Small intestine (tissue), 7 donors: Measurements from ENCODE around the gene CACNA1A. TPM values are rescaled to one million over a fixed set of nuclear protein-coding genes. Genes with fewer than 3 reads are reported as not detected.

ENCODE experiments used
- DNase-seq, 2 donors: peaks; one replicate each; pipeline versions ENCODE4 v3.0.0 to v3.0.0-alpha.2; 2013
- FAIRE-seq: peaks from 2 replicates; lab custom pipeline; 2012; peaks lifted over from hg19 to GRCh38; lab: Jason Lieb, UNC
- H3K27ac ChIP-seq, 3 donors: one replicate each; pipeline ENCODE4 v1.5.1; 2013; ENCODE audit warnings: low read length in 2 of 3, mild to moderate bottlenecking in 2 of 3, control low read depth in 1 of 3, inconsistent platforms in 1 of 3, low read depth in 1 of 3, moderate library complexity in 1 of 3
- H3K27me3 ChIP-seq, 3 donors: one replicate each; pipeline ENCODE4 v1.6.1; 2013; ENCODE audit warnings: low read length in 3 of 3, inconsistent platforms in 1 of 3; ENCODE audit not compliant: control insufficient read depth in 3 of 3, insufficient read depth in 3 of 3
- H3K36me3 ChIP-seq, 3 donors: one replicate each; pipeline ENCODE4 v1.6.1; 2013; ENCODE audit warnings: low read length in 3 of 3, inconsistent platforms in 1 of 3, low read depth in 1 of 3, mild to moderate bottlenecking in 1 of 3, moderate library complexity in 1 of 3; ENCODE audit not compliant: control insufficient read depth in 3 of 3, insufficient read depth in 2 of 3
- H3K4me1 ChIP-seq, 3 donors: one replicate each; pipeline ENCODE4 v1.6.1; 2013; ENCODE audit warnings: low read length in 2 of 3, inconsistent platforms in 1 of 3, low read depth in 1 of 3, mild to moderate bottlenecking in 1 of 3, moderate library complexity in 1 of 3; ENCODE audit not compliant: control insufficient read depth in 3 of 3, insufficient read depth in 2 of 3
- H3K4me3 ChIP-seq, 3 donors: one replicate each; pipeline ENCODE4 v1.5.1; 2013; ENCODE audit warnings: low read length in 3 of 3, control low read depth in 1 of 3, inconsistent platforms in 1 of 3, low read depth in 1 of 3, mild to moderate bottlenecking in 1 of 3, moderate library complexity in 1 of 3
- H3K9me3 ChIP-seq, 2 donors: one replicate each; pipeline ENCODE4 v1.6.1; 2013; ENCODE audit warnings: low read depth in 1 of 2, low read length in 1 of 2; ENCODE audit not compliant: control insufficient read depth in 2 of 2, insufficient read depth in 1 of 2
- WGBS, 3 donors: extraction: QIAGEN DNeasy Blood & Tissue Kit; methylation state at CpG; one replicate each; pipeline ENCODE4 v1.1.7; 2013; 5-methylcytosine and 5-hydroxymethylcytosine counted together
- polyA plus RNA-seq, 4 donors: library from polyadenylated mRNA; stranded (reverse) in 3 of 4; unstranded in 1 of 4; fragments of 200-250 nt in 3 of 4; fragments of 120-200 nt in 1 of 4; gene quantifications; one replicate each; pipeline versions ENCODE4 v1.2.1 to v1.2.3, GENCODE V29; 2013
- donor health status: healthy with polysubstance abuse.
- donor health status: control.
- donor health status: control.
- donor health status: Bipolar disorder and iron deficiency.
- donor health status: healthy.

CACNA1A gene
- polyA plus RNA-seq, 4 donors = 0.27 to 8.9 (median 2.1) TPM

DNA sequence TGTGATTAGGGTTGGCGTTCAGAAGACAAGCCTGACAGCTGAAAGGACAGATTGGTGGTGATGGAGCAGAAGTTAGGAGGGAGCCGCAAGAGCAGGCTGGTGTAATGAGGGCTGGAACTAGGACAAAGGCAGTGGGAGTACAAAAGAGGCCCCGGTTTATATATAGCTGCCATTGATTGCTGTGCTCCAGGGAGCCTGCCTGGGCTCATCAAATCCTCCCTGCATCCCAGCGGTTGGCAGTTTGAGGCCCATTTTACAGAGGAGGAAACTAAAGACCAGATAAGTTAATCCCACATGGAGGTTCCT lies 123.7 kb downstream of the CACNA1A start:
- Histone ChIP-seq H3K27ac (no peak overlapping the region), H3K27me3 (no peaks in the 10 kb centered on the region), H3K4me3 (no peak overlapping the region), H3K36me3 (no peaks in the 10 kb centered on the region), H3K9me3 (no peaks in the 10 kb centered on the region), H3K4me1 (no peaks in the 10 kb centered on the region)
- no peak for DNase-seq
- 69 to 83% (median 80%) methylated on average over 4 of the region's 4 CpGs for WGBS, 3 donors
- FAIRE-seq = no peak

DNA sequence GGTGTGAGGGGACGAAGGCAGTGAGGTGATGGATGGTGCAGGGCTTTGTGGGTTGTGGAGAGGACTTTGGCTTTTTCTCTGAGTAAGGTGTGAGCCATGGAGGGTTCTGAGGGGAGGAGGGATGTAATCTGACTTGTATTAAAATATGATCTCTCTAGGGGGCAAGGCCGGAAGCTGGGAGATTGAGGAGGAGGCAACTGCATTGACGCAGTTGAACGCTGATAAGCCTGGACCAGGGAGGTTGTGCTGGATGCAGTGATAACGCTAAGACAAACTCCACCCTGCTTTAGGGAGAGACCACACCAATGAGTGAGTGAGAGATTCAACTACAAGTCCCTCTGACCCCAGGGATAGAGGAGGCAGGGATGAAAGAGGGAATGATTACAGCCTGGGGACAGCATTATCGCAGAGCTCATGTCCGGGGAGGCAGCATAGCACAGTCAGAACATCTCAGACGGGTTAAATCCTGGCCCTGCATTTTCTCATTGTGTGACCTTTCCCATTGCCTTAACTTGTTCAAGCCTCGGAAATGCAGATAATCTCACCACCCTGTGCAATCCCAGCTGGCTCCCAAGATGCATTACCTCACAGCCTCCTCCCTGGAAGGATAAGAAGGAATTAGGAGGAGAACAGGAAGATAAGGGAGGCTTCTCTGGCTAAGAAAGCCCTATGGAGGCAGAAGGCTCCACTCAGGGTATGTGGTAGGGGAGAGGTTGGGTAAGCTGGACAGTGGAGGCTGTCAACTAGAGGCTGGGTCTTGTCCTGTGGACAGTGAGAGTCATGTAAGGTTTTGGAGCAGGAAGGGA lies 124.2 kb downstream of the CACNA1A start:
- 55 to 75% (median 60%) methylated on average over 9 of the region's 9 CpGs for WGBS, 3 donors
- DNase-seq = no peak
- Histone ChIP-seq H3K36me3 (no peaks in the 10 kb centered on the region), H3K9me3 (no peaks in the 10 kb centered on the region), H3K4me1 (no peaks in the 10 kb centered on the region), H3K27me3 (no peaks in the 10 kb centered on the region), H3K27ac (no peak overlapping the region), H3K4me3 (no peak overlapping the region)
- no peak for FAIRE-seq

DNA sequence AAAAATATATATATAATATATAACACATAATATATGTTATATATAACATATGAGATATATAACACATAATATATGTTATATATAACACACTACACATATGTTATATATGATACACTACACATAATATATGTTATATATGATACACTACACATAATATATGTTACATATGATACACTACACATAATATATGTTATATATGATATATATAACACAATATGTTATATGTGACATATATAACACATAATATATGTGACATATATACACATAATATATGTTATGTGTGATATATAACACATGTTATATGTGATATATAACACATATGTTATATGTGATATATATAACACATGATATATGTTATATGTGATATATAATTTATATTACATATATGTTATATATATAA lies 129.7 kb downstream of the CACNA1A start:
- H3K4me1 ChIP-seq = no peaks in the 10 kb centered on the region
- H3K27ac ChIP-seq = no peak overlapping the region
- peaks cover 0 to 2% of the 10 kb centered on the region in 2 donors for H3K9me3 ChIP-seq
- no peaks in the 10 kb centered on the region for H3K27me3 ChIP-seq
- DNase-seq (no peak), FAIRE-seq (peak; percentile 26)
- H3K4me3 ChIP-seq = no peak overlapping the region
- no peaks in the 10 kb centered on the region for H3K36me3 ChIP-seq

DNA sequence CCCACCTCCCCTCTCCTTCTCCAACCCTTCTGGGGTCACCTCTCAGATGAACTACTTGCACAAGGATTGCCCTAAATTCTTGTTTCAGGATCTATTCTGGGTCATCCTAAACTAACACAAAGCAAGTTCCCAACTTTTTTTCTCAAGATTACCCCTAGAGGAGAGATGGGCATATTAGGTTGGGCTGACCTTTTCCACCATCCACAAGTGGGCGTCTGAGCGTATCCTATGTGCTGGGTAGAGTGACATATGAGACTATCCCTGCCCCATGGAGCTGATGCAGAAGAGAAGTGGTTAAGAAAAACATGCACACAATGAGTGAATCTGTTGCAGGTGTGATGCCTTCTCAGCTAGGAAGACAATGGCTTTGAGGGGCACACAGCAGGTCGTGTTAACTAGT lies 132.7 kb downstream of the CACNA1A start:
- Histone ChIP-seq H3K36me3 (no peaks in the 10 kb centered on the region), H3K27ac (no peak overlapping the region), H3K4me3 (no peak overlapping the region), H3K4me1 (no peaks in the 10 kb centered on the region), H3K27me3 (no peaks in the 10 kb centered on the region), H3K9me3 (peaks cover 0 to 2% of the 10 kb centered on the region in 2 donors)
- DNase-seq = no peak
- no peak for FAIRE-seq
- WGBS, 3 donors = 66 to 73% (median 72%) methylated on average over 3 of the region's 3 CpGs

DNA sequence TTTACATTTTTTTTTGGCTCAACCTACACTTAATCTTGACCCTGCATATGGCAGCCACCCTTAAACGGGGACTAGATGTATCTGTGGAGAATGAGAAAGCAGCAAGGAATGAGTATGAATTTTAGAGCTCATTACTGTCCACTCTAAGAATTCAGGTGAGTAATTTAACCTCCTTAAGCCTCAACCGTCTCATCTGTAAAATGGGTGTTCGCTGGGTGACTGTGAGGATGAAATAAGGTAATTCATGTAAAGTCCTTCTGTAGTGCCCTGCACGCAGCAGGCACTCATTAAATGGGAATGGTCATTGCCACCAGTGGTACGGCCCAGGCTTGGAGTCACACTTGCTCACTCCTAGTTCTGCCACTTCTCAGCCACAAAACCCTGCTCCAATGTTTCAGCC lies 135.3 kb downstream of the CACNA1A start:
- no peak overlapping the region for H3K4me3 ChIP-seq
- no peak for FAIRE-seq
- H3K36me3 ChIP-seq = no peaks in the 10 kb centered on the region
- WGBS, 3 donors = 86 to 93% (median 88%) methylated on average over 5 of the region's 5 CpGs
- peaks cover 0 to 2% of the 10 kb centered on the region in 2 donors for H3K9me3 ChIP-seq
- no peaks in the 10 kb centered on the region for H3K4me1 ChIP-seq
- no peak for DNase-seq
- no peaks in the 10 kb centered on the region for H3K27me3 ChIP-seq
- H3K27ac ChIP-seq = no peak overlapping the region

DNA sequence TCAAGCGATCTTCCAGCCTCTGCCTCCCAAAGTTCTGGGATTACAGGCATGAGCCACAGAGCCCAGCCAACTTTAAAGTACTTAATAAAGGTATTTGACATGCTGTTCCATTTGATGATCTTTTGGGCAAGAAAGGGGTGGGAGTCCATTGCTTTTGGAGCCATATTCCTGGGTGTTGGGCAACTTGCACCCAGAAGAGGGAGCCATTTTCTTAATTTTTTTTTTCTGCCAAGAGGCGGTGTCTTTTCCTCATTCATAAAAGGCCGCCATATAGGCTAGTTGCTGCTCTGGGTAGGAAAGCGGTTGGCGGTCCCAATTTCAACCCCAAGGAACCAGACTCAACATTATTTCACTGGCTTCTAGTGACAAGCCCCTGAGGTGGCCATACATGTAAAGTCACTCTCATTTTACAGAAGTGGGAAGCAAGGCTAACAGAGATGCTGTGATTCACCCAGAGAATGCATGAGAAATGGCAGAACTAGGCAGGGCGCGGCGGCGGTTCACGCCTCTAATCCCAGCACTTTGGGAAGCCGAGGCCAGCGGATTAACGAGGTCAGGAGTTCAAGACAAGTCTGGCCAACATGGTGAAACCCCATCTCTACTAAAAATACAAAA lies 139.6 kb downstream of the CACNA1A start:
- FAIRE-seq (no peak), DNase-seq (no peak)
- Histone ChIP-seq H3K27me3 (no peaks in the 10 kb centered on the region), H3K4me3 (no peak overlapping the region), H3K4me1 (no peaks in the 10 kb centered on the region), H3K27ac (no peak overlapping the region), H3K36me3 (no peaks in the 10 kb centered on the region), H3K9me3 (no peaks in the 10 kb centered on the region)
- 77 to 83% (median 82%) methylated on average over 13 of the region's 13 CpGs for WGBS, 3 donors

DNA sequence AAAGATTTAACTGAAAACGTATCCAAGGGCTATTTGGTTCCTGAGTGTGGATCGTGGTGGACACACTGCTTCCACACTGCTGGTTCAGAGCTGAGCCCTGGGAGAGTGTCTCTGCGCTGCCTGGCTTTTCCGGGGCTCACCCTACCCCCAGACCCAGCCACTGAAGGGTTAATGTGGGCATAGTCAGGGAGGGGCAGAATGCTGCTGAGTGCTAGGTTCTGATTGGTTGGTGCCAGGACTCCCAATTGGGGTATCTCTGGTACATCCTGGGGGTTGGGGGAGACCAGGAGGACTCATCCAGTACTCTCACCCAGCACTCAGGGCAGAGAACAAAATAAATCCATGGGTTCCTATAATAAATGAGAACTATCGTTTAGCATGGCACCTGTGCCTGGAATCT lies 142.3 kb downstream of the CACNA1A start:
- Histone ChIP-seq H3K9me3 (no peaks in the 10 kb centered on the region), H3K27ac (no peak overlapping the region), H3K4me1 (no peaks in the 10 kb centered on the region), H3K27me3 (no peaks in the 10 kb centered on the region), H3K4me3 (no peak overlapping the region), H3K36me3 (no peaks in the 10 kb centered on the region)
- WGBS, 3 donors = 51 to 61% (median 53%) methylated on average over 5 of the region's 5 CpGs
- FAIRE-seq (no peak), DNase-seq (no peak)

DNA sequence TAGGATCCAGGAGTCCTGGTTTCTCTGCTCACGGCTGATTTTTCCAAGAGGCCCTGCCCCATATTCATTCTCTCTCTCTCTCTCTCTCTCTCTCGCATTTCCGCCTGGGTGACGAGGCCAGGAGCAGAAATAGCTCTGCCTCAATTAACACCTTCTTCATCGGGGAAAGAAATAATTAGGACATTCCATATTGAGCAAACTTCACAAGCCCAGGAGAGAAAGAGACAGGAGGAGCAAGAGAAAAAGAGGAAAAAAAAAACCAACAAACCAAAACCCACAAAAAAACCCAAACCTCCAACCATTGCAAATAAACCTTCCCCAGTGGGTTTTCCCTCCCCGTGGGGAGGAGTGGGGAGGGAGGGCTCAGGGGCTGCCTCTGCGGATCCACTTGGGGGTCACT lies 143.0 kb downstream of the CACNA1A start:
- H3K4me1 ChIP-seq = no peaks in the 10 kb centered on the region
- no peaks in the 10 kb centered on the region for H3K27me3 ChIP-seq
- no peak for DNase-seq
- H3K4me3 ChIP-seq = no peak overlapping the region
- WGBS, 3 donors = 44 to 54% (median 46%) methylated on average over 7 of the region's 7 CpGs
- no peaks in the 10 kb centered on the region for H3K36me3 ChIP-seq
- H3K9me3 ChIP-seq = no peaks in the 10 kb centered on the region
- no peak overlapping the region for H3K27ac ChIP-seq
- no peak for FAIRE-seq
